HCT116 (cell line): ENCODE data around the gene HEMK1. TPM values are rescaled to one million over a fixed set of nuclear protein-coding genes. Genes with fewer than 3 reads are reported as not detected.

Experiments
- ATAC-seq: fragments of 200-7000 bp; cut with Tn5 transposase; 2 replicates; pipeline ENCODE4 v1.9.1; 2020; ENCODE audit warnings: mild to moderate bottlenecking, moderate library complexity
- BruUV-seq: library from RNA; stranded (reverse); fragments of 400-500 nt; replicated peaks from 2 replicates; lab custom pipeline; 2021; lab: Mats Ljungman, UMichigan
- CTCF ChIA-PET: fragments of 300-600 bp; sonication (Branson Sonifier 250); formaldehyde crosslinking; loops from one replicate; lab custom pipeline; 2021; ENCODE audit warnings: antibody characterized with exemption; lab: Charles Lee
- POLR2A ChIA-PET: fragments of 300-600, 350-600 bp; sonication (Branson Sonifier 250); formaldehyde crosslinking; loops from one replicate; lab custom pipeline; 2021; ENCODE audit warnings: antibody characterized with exemption; lab: Charles Lee
- RAD21 ChIA-PET, 2 experiments: fragments of 300-600 bp; sonication (Branson Sonifier 250); formaldehyde crosslinking; loops; one replicate each; lab custom pipeline; 2023; ENCODE audit warnings: low total read pairs in 2 of 2; ENCODE audit not compliant: uncharacterized antibody in 2 of 2, unreplicated experiment in 2 of 2, low non-redundant PET in 1 of 2; lab: Charles Lee
- DNase-seq: peaks from one replicate; pipeline ENCODE4 v3.0.0-alpha.2; 2010; ENCODE audit warnings: low read depth, low spot score
- H2AFZ ChIP-seq: fragments of 200-600 bp; shearing (Covaris generic), sonication (generic); 2 replicates; pipeline ENCODE4 v1.6.1; 2017; ENCODE audit warnings: low read depth, mixed run types, mixed read lengths, antibody characterized with exemption, low read length; ENCODE audit not compliant: poor library complexity, severe bottlenecking
- H3K27ac ChIP-seq: 2 replicates; pipeline ENCODE4 v1.5.1; 2012; ENCODE audit warnings: low read depth, low read length
- H3K27me3 ChIP-seq: fragments of 200-600 bp; sonication (generic); 2 replicates; pipeline ENCODE4 v1.6.1; 2016; ENCODE audit warnings: mixed run types, low read length, mixed read lengths; ENCODE audit not compliant: insufficient read depth
- H3K36me3 ChIP-seq, 2 experiments: fragments of 200-500 bp in 1 of 2; fragments of 200-600 bp in 1 of 2; sonication (Bioruptor generic) in 1 of 2; sonication (generic) in 1 of 2; 2 replicates each; pipeline versions ENCODE4 v1.5.1 to v1.6.1; 2014 to 2016; ENCODE audit warnings: low read length in 2 of 2, inconsistent platforms in 1 of 2, mixed read lengths in 1 of 2, mixed run types in 1 of 2; ENCODE audit not compliant: insufficient read depth in 2 of 2, control insufficient read depth in 1 of 2
- H3K4me1 ChIP-seq, 2 experiments: fragments of 200-600 bp in 1 of 2; sonication (generic) in 1 of 2; 2 replicates each; pipeline versions ENCODE4 v1.5.1 to v1.6.1; 2012 to 2017; ENCODE audit warnings: low read length in 2 of 2, inconsistent platforms in 1 of 2, mild to moderate bottlenecking in 1 of 2, mixed read lengths in 1 of 2, mixed run types in 1 of 2, moderate library complexity in 1 of 2; ENCODE audit not compliant: insufficient read depth in 2 of 2, control insufficient read depth in 1 of 2
- H3K4me2 ChIP-seq: fragments of 200-600 bp; sonication (generic); 2 replicates; pipeline ENCODE4 v1.6.1; 2017; ENCODE audit warnings: mixed run types, low read length, mixed read lengths
- H3K4me3 ChIP-seq, 2 experiments: fragments of 200-600 bp in 1 of 2; sonication (generic) in 1 of 2; replicated peaks in 1 of 2; 2 replicates each; pipeline ENCODE4 v1.5.1; 2011 to 2016; ENCODE audit warnings: low read length in 2 of 2, control low read depth in 1 of 2, low read depth in 1 of 2, mild to moderate bottlenecking in 1 of 2, mixed read lengths in 1 of 2, mixed run types in 1 of 2
- H3K79me2 ChIP-seq: fragments of 200-600 bp; sonication (generic); 2 replicates; pipeline ENCODE4 v1.6.1; 2017; ENCODE audit warnings: mild to moderate bottlenecking, mixed run types, low read length, moderate library complexity, mixed read lengths; ENCODE audit not compliant: insufficient read depth
- H3K9ac ChIP-seq: fragments of 200-600 bp; sonication (generic); 2 replicates; pipeline ENCODE4 v1.6.1; 2016; ENCODE audit warnings: low read length, mixed read lengths
- H3K9me2 ChIP-seq: fragments of 200-600 bp; sonication (generic), shearing (Covaris generic); 2 replicates; pipeline ENCODE4 v1.6.1; 2017; ENCODE audit warnings: mixed run types, mild to moderate bottlenecking, moderate library complexity; ENCODE audit not compliant: insufficient read depth
- H3K9me3 ChIP-seq, 2 experiments: fragments of 200-500 bp in 1 of 2; fragments of 200-600 bp in 1 of 2; sonication (Bioruptor generic) in 1 of 2; sonication (generic) in 1 of 2; 2 replicates each; pipeline ENCODE4 v1.6.1; 2014 to 2017; ENCODE audit warnings: low read length in 2 of 2, mixed read lengths in 2 of 2, inconsistent platforms in 1 of 2, low read depth in 1 of 2, mild to moderate bottlenecking in 1 of 2, mixed run types in 1 of 2, moderate library complexity in 1 of 2; ENCODE audit not compliant: control insufficient read depth in 1 of 2, insufficient read depth in 1 of 2
- H4K20me1 ChIP-seq: fragments of 200-600 bp; sonication (generic), shearing (Covaris generic); 2 replicates; pipeline ENCODE4 v1.6.1; 2017; ENCODE audit warnings: mixed run types, mild to moderate bottlenecking, moderate library complexity; ENCODE audit not compliant: insufficient read depth
- CBX3 ChIP-seq: IDR thresholded peaks from 2 replicates; pipeline ENCODE4 v1.6.1; 2012; ENCODE audit warnings: low read depth
- CEBPB ChIP-seq: IDR thresholded peaks from 2 replicates; pipeline ENCODE4 v1.6.1; 2012; ENCODE audit warnings: low read depth
- EGR1 ChIP-seq: IDR thresholded peaks from 2 replicates; pipeline ENCODE4 v1.6.1; 2012; ENCODE audit warnings: low read depth
- EZH2 ChIP-seq: fragments of 200-600 bp; sonication (generic); IDR thresholded peaks from 2 replicates; pipeline ENCODE4 v1.6.1; 2017; ENCODE audit warnings: antibody characterized with exemption, mixed run types
- EZH2phosphoT487 ChIP-seq: fragments of 200-600 bp; IDR thresholded peaks from 2 replicates; pipeline ENCODE4 v1.6.1; 2018; ENCODE audit warnings: antibody characterized with exemption, borderline replicate concordance
- JUND ChIP-seq: IDR thresholded peaks from 2 replicates; pipeline ENCODE4 v1.6.1; 2012
- POLR2A ChIP-seq: IDR thresholded peaks from 2 replicates; pipeline ENCODE4 v1.7.0; 2011; ENCODE audit warnings: borderline replicate concordance; ENCODE audit not compliant: insufficient read depth, insufficient read length; ENCODE audit errors: extremely low read depth
- RAD21 ChIP-seq: IDR thresholded peaks from 2 replicates; pipeline ENCODE4 v1.6.1; 2012; ENCODE audit warnings: low read depth, mild to moderate bottlenecking
- SIN3A ChIP-seq: IDR thresholded peaks from 2 replicates; pipeline ENCODE4 v1.6.1; 2012; ENCODE audit warnings: low read depth
- SRF ChIP-seq: IDR thresholded peaks from 2 replicates; pipeline ENCODE4 v1.6.1; 2012; ENCODE audit warnings: low read depth
- ZFX ChIP-seq: fragments of 450-650 bp; IDR thresholded peaks from 2 replicates; pipeline ENCODE4 v1.6.1; 2017
- ZNF274 ChIP-seq: fragments of 200-500 bp; sonication (Bioruptor generic); IDR thresholded peaks from 2 replicates; pipeline ENCODE4 v1.6.1; 2014; ENCODE audit warnings: mild to moderate bottlenecking, low read depth, low read length, inconsistent platforms
- intact Hi-C: fragments of 100-400 bp; cut with micrococcal nuclease; formaldehyde crosslinking; loops from 2 replicates; pipeline ENCODE4 v1.10.0; 2022
- total RNA-seq: library from RNA; stranded (reverse); gene quantifications from one replicate; pipeline ENCODE4 v1.2.1, GENCODE V29; 2021; ENCODE audit not compliant: unreplicated experiment
- TF ChIP-seq, protein P1 (sequence below): IDR thresholded peaks from 2 replicates; pipeline ENCODE4 v1.6.1; 2012
- TF ChIP-seq, protein P2 (sequence below): IDR thresholded peaks from 2 replicates; pipeline ENCODE4 v1.6.1; 2012
- TF ChIP-seq, protein P3 (sequence below), 3 experiments: fragments of 200-600 bp in 1 of 3; sonication (generic) in 1 of 3; IDR thresholded peaks in 2 of 3; conservative IDR thresholded peaks in 1 of 3; 2 replicates each; pipeline ENCODE4 v1.5.1; 2012 to 2017; ENCODE audit warnings: low read depth in 2 of 3, low read length in 2 of 3, antibody characterized with exemption in 1 of 3, borderline replicate concordance in 1 of 3, control low read depth in 1 of 3, mild to moderate bottlenecking in 1 of 3, mixed read lengths in 1 of 3, mixed run types in 1 of 3, moderate library complexity in 1 of 3; ENCODE audit not compliant: insufficient read depth in 1 of 3
- TF ChIP-seq, protein P4 (sequence below): IDR thresholded peaks from 2 replicates; pipeline ENCODE4 v1.6.1; 2012; ENCODE audit warnings: low read depth

HEMK1 gene
- total RNA-seq, 1 experiment from 2014 or later: 20.5 TPM

DNA sequence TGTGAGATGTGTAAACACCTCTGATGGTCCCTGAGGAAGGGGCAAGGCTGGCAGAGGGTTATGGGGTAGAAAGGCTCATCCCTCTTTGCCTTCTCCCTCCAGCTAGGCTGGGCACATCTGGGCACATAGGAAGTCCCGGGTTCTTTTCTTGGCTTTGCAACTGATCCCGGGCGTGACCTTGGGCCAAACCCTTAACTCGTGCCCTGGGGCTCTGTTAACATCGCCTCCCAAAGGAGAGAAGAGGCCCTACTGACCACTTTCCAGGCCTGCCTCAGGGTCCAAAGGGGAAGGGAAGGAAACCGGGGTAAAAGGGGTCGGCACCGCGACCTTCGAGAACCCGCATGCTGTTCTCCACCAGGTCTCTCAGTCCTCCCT, 2.3 kb upstream of the HEMK1 start:
- no TSS peak for BruUV-seq
- intact Hi-C loops: no loop called here
- no peak for DNase-seq
- H3K4me1 ChIP-seq: peaks cover 15 to 40% of the 10 kb centered on the region in 2 experiments
- ChIA-PET CTCF (interaction anchor here (5.4 kb wide), 1 partner anchor 45 kb away, joined by 31 read pairs; the partner anchor contains the start of gene CISH), RAD21 (no interaction called here)
- TF ChIP-seq SIN3A (no peak), EGR1 (no peak), SRF (no peak), POLR2A (no peak), CEBPB (no peak), EZH2 (no peak), JUND (no peak), EZH2phosphoT487 (no peak), ZNF274 (no peak), CBX3 (no peak), RAD21 (no peak), ZFX (no peak)
- TF ChIP-seq, protein P1, sequence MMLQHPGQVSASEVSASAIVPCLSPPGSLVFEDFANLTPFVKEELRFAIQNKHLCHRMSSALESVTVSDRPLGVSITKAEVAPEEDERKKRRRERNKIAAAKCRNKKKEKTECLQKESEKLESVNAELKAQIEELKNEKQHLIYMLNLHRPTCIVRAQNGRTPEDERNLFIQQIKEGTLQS: no peak
- TF ChIP-seq, protein P2, sequence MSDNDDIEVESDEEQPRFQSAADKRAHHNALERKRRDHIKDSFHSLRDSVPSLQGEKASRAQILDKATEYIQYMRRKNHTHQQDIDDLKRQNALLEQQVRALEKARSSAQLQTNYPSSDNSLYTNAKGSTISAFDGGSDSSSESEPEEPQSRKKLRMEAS: no peak
- TF ChIP-seq, protein P3, sequence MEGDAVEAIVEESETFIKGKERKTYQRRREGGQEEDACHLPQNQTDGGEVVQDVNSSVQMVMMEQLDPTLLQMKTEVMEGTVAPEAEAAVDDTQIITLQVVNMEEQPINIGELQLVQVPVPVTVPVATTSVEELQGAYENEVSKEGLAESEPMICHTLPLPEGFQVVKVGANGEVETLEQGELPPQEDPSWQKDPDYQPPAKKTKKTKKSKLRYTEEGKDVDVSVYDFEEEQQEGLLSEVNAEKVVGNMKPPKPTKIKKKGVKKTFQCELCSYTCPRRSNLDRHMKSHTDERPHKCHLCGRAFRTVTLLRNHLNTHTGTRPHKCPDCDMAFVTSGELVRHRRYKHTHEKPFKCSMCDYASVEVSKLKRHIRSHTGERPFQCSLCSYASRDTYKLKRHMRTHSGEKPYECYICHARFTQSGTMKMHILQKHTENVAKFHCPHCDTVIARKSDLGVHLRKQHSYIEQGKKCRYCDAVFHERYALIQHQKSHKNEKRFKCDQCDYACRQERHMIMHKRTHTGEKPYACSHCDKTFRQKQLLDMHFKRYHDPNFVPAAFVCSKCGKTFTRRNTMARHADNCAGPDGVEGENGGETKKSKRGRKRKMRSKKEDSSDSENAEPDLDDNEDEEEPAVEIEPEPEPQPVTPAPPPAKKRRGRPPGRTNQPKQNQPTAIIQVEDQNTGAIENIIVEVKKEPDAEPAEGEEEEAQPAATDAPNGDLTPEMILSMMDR (IDR thresholded peaks at IDR 0.05 in 2 of 3, conservative IDR thresholded peaks at IDR 0.05 in 1 of 3; ENCODE audit: borderline replicate concordance in 1 of 3, insufficient read depth in 1 of 3, low read depth in 2 of 3, low read length in 2 of 3): no peak
- TF ChIP-seq, protein P4, sequence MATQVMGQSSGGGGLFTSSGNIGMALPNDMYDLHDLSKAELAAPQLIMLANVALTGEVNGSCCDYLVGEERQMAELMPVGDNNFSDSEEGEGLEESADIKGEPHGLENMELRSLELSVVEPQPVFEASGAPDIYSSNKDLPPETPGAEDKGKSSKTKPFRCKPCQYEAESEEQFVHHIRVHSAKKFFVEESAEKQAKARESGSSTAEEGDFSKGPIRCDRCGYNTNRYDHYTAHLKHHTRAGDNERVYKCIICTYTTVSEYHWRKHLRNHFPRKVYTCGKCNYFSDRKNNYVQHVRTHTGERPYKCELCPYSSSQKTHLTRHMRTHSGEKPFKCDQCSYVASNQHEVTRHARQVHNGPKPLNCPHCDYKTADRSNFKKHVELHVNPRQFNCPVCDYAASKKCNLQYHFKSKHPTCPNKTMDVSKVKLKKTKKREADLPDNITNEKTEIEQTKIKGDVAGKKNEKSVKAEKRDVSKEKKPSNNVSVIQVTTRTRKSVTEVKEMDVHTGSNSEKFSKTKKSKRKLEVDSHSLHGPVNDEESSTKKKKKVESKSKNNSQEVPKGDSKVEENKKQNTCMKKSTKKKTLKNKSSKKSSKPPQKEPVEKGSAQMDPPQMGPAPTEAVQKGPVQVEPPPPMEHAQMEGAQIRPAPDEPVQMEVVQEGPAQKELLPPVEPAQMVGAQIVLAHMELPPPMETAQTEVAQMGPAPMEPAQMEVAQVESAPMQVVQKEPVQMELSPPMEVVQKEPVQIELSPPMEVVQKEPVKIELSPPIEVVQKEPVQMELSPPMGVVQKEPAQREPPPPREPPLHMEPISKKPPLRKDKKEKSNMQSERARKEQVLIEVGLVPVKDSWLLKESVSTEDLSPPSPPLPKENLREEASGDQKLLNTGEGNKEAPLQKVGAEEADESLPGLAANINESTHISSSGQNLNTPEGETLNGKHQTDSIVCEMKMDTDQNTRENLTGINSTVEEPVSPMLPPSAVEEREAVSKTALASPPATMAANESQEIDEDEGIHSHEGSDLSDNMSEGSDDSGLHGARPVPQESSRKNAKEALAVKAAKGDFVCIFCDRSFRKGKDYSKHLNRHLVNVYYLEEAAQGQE: no peak
- TF ChIP-seq, all 23 proteins: peak for 0
- Histone ChIP-seq H2AFZ (no peak overlapping the region), H3K9ac (peak overlapping the region; percentile 57), H3K27me3 (no peaks in the 10 kb centered on the region), H3K4me2 (peak overlapping the region; percentile 96), H3K9me3 (no peaks in the 10 kb centered on the region), H4K20me1 (no peaks in the 10 kb centered on the region), H3K79me2 (peaks cover 9% of the 10 kb centered on the region; the same call in 1 of the 2 replicates), H3K4me3 (peak overlapping the region; percentile 52 to 90), H3K27ac (peak overlapping the region; percentile 33; the same call in 1 of the 2 replicates), H3K36me3 (no peaks in the 10 kb centered on the region), H3K9me2 (no peaks in the 10 kb centered on the region)
- POLR2A ChIA-PET: no interaction called here
- ATAC-seq: no peak
